Epithelial cell of proximal tubule (primary cell): ENCODE results near the gene IMMT. TPM values are rescaled to one million over a fixed set of nuclear protein-coding genes. Genes with fewer than 3 reads are reported as not detected.

Source experiments
- DNase-seq: peaks from one replicate; pipeline ENCODE4 v3.0.0-alpha.2; 2011; ENCODE audit warnings: low read depth
- H3K4me3 ChIP-seq: 2 replicates; pipeline ENCODE4 v1.5.1; 2011; ENCODE audit warnings: low read depth, mild to moderate bottlenecking, low read length
- total RNA-seq: library from RNA; depleted of rRNA; stranded (reverse); fragments of >200 nt; gene quantifications from 2 replicates; pipeline ENCODE4 v1.2.3, GENCODE V29; 2015
- TF ChIP-seq, protein P1 (sequence below): conservative IDR thresholded peaks from 2 replicates; pipeline ENCODE4 v1.5.1; 2012; ENCODE audit warnings: low read depth, mild to moderate bottlenecking, low read length

IMMT gene
- total RNA-seq, 1 donor from 2014 or later: 78.1 TPM

DNA sequence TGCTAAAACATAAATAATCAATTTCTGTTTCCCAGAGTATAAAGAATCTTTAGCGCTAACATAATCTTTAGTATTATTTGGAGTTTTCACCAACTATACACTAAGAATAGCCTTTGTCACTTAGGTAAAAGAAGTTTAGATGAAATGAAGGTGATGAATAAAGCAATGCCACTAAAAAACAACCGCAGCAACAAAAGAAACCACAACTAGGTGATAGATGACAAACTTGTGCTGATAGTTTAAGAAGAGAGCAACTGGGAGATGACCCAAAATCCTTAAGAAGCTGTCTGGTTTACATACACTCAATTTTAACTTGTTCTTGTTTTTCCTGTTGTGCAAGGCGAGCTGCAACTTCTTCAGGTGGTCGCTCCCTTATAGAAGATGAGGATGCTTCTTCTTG is 24.8 kb downstream of the IMMT start:
- DNase-seq: no peak
- TF ChIP-seq, protein P1, sequence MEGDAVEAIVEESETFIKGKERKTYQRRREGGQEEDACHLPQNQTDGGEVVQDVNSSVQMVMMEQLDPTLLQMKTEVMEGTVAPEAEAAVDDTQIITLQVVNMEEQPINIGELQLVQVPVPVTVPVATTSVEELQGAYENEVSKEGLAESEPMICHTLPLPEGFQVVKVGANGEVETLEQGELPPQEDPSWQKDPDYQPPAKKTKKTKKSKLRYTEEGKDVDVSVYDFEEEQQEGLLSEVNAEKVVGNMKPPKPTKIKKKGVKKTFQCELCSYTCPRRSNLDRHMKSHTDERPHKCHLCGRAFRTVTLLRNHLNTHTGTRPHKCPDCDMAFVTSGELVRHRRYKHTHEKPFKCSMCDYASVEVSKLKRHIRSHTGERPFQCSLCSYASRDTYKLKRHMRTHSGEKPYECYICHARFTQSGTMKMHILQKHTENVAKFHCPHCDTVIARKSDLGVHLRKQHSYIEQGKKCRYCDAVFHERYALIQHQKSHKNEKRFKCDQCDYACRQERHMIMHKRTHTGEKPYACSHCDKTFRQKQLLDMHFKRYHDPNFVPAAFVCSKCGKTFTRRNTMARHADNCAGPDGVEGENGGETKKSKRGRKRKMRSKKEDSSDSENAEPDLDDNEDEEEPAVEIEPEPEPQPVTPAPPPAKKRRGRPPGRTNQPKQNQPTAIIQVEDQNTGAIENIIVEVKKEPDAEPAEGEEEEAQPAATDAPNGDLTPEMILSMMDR: no peak
- no peak overlapping the region for H3K4me3 ChIP-seq

DNA sequence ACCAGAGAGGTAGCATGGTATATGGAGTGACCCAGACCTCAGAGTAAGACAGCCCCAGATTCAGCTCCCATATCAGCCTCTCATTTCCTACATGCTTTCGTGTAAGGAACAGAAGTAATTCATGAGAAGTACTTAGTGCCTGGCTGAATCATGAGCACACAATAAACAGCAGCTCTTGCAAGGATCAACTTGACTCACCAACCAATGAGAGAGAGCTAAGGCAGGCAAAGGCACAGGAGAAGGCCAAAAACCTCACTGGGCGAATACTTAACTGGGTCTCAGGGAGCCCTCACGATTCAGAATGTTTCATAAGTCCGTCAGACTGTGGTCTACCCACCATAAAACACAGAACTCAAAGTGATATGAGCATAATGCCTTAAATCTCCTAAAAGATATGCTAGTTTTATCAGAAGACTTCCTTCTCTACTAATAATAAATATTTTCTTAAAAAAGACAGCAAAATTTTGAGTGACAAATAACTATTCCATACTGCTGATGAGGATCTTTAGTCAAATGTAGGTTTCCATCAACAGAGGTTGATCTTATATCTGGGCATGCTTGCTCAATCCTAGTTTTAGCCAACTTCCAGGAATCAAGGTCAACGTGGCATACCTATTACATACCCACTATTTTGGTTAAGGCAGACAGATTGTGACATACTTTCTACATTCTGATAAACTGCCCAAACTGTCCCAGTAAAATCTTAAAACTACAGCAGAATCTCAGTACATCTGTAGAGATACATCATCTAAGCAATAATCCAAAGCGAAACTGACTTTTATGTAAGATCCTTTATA is 34.9 kb downstream of the IMMT start:
- TF ChIP-seq, protein P1: no peak
- DNase-seq: no peak
- no peak overlapping the region for H3K4me3 ChIP-seq

DNA sequence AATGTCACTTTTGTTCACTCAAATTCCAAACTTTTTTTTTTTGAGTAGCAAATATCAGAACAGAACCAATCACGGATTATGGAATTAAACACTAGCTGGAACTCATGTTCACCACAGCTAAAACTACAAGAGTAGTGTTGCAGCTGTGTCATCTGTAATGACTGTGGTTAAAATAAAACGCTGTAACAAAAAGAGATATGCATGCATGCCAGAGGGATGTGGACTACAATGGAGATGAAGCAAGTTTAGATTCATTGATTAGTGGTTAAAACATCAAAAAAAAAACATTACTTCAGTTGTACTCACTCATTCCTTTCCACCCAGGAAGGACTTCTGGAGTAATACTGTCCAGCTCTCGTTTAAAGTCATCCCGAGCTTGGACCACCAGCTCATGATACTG is 37.0 kb downstream of the IMMT start:
- DNase-seq: no peak
- TF ChIP-seq, protein P1: no peak
- no peak overlapping the region for H3K4me3 ChIP-seq

DNA sequence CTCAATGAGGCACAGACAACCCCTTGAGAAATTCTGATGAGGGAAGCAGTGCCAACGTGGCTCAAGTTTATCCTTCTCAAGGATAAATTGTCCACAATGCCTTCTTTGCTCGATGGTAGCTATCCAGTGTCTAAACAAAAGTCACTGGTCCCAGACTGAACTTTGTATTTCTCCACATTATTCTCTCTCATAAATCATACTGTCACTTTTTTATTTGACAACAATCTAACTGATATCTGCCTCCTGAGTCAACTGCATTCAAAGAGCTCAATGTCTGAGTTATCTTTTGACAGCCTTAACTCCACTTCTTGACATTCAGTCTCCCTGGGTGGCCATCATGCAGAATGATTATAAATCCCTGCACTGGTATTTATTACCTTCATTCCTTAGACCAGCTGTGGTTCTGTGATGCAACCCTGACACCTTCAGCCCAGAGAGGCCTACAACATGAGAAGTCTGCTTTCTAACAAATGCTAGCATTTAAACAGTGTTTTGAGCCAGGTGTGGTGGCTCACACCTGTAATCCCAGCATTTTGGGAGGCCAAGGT is 38.2 kb downstream of the IMMT start:
- TF ChIP-seq, protein P1: no peak
- DNase-seq: no peak

DNA sequence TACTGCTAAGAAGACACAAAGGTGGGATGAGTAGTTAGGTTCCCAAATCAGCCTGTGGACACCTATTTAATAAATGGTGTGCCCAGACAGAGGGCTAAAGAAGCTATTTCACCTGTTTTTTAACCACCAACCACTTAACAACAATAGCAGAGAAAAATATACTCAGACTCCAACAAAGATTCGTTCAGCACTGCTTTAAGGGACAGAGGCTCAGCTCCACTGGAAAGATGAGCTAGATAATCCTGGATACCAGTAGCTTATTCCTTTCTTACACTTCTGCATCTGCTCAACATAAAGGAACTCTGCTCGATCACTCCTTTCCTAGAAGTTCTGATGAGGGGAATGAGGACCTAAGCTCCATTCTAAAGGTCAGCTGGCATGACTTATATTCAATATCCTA is 44.8 kb downstream of the IMMT start:
- TF ChIP-seq, protein P1: no peak
- no peak overlapping the region for H3K4me3 ChIP-seq
- no peak for DNase-seq

More for the DNA sequence above, 38.2 kb downstream of the IMMT start:
- H3K4me3 ChIP-seq: no peak overlapping the region

DNA sequence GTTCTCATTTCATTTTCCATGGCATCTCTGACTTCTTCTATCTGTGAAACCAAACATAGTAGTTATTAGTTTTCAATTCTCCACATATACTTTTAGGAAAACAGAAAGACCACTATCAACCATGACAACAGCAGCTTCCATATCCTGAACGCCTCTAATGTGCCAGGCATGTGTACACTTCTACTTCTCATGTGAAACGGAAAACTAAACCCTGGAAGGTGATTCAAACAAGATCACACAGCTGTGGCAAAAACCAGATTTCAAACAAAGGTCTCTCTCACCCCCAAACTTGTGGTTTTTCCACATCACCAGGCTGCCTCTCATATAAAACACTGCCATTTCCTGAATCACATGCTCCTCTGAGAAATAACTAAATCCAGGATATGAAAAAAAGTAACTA is 47.5 kb downstream of the IMMT start:
- no peak for DNase-seq
- TF ChIP-seq, protein P1: no peak
- no peak overlapping the region for H3K4me3 ChIP-seq
